GM21423 (cell line): ENCODE results near the gene C17orf50.

Experiments used
- ATAC-seq: cut with Tn5 transposase; IDR thresholded peaks from one replicate; pipeline ENCODE4 v1.9.1; 2021; ENCODE audit warnings: mild to moderate bottlenecking, moderate library complexity; ENCODE audit not compliant: unreplicated experiment

The C17orf50 gene

GRCh38 chr17:35809855-35810461, 49.3 kb downstream of the C17orf50 start:
- no peak for ATAC-seq

GRCh38 chr17:35811759-35812158, 51.1 kb downstream of the C17orf50 start:
- ATAC-seq: no peak

- no peak for ATAC-seq
Observed at GRCh38 chr17:35812456-35812855, 51.8 kb downstream of the C17orf50 start.
